Measurements from ENCODE around the gene PRC1.

Gene PRC1

GRCh38 chr15:90981681-90982080 lies 12.7 kb downstream of the PRC1 start:
- no peak for TF ChIP-seq CTCF (IDR thresholded peaks at IDR 0.05; ENCODE audit: control insufficient read depth, extremely low read depth, insufficient read depth)
- DNase-seq (ENCODE audit: low read depth): no peak
- H3K4me3 ChIP-seq (ENCODE audit: low read depth, low read length): no peak overlapping the region

- DNase-seq (ENCODE audit: low read depth): no peak
- TF ChIP-seq CTCF (IDR thresholded peaks at IDR 0.05; ENCODE audit: control insufficient read depth, extremely low read depth, insufficient read depth): no peak
Measured at GRCh38 chr15:90979582-90979981, 14.8 kb downstream of the PRC1 start.

GRCh38 chr15:90974216-90974615 lies 20.1 kb downstream of the PRC1 start:
- DNase-seq (ENCODE audit: low read depth): no peak
- TF ChIP-seq CTCF (IDR thresholded peaks at IDR 0.05; ENCODE audit: control insufficient read depth, extremely low read depth, insufficient read depth): no peak
- no peak overlapping the region for H3K4me3 ChIP-seq (ENCODE audit: low read depth, low read length)

More at GRCh38 chr15:90979582-90979981, 14.8 kb downstream of the PRC1 start:
- no peak overlapping the region for H3K4me3 ChIP-seq (ENCODE audit: low read depth, low read length)

- no peak overlapping the region for H3K4me3 ChIP-seq (ENCODE audit: low read depth, low read length)
- no peak for TF ChIP-seq CTCF (IDR thresholded peaks at IDR 0.05; ENCODE audit: control insufficient read depth, extremely low read depth, insufficient read depth)
- no peak for DNase-seq (ENCODE audit: low read depth)
Measured at GRCh38 chr15:90972133-90972532, 22.2 kb downstream of the PRC1 start.

GRCh38 chr15:90970274-90970673 lies 24.1 kb downstream of the PRC1 start:
- no peak for TF ChIP-seq CTCF (IDR thresholded peaks at IDR 0.05; ENCODE audit: control insufficient read depth, extremely low read depth, insufficient read depth)
- no peak overlapping the region for H3K4me3 ChIP-seq (ENCODE audit: low read depth, low read length)
- DNase-seq (ENCODE audit: low read depth): no peak

GRCh38 chr15:90968434-90968833 lies 25.9 kb downstream of the PRC1 start:
- no peak for TF ChIP-seq CTCF (IDR thresholded peaks at IDR 0.05; ENCODE audit: control insufficient read depth, extremely low read depth, insufficient read depth)
- no peak for DNase-seq (ENCODE audit: low read depth)
- H3K4me3 ChIP-seq (ENCODE audit: low read depth, low read length): no peak overlapping the region

GRCh38 chr15:90967206-90967605 lies 27.1 kb downstream of the PRC1 start:
- TF ChIP-seq CTCF (IDR thresholded peaks at IDR 0.05; ENCODE audit: control insufficient read depth, extremely low read depth, insufficient read depth): no peak
- DNase-seq (ENCODE audit: low read depth): no peak
- H3K4me3 ChIP-seq (ENCODE audit: low read depth, low read length): no peak overlapping the region
